ENCODE results near the gene NCK2.

NCK2 gene

GRCh38 chr2:105800953-105801635, 56.4 kb downstream of the NCK2 start:
- Histone ChIP-seq H3K27ac (ENCODE audit: low read depth, low read length, poor library complexity, severe bottlenecking) (no peak overlapping the region), H3K4me3 (ENCODE audit: low read depth, low read length, poor library complexity, severe bottlenecking) (no peak overlapping the region), H3K9me3 (ENCODE audit: low read length) (no peaks in the 10 kb centered on the region), H3F3A (ENCODE audit: insufficient read depth, low read length) (no peaks in the 10 kb centered on the region), H2AFZ (ENCODE audit: low read length) (no peak overlapping the region), H3K27me3 (ENCODE audit: insufficient read depth, low read length) (no peaks in the 10 kb centered on the region), H4K20me1 (ENCODE audit: insufficient read depth, low read length) (no peaks in the 10 kb centered on the region), H3K79me2 (ENCODE audit: insufficient read depth, low read length) (no peaks in the 10 kb centered on the region), H3K9ac (ENCODE audit: low read length) (no peak overlapping the region), H3K36me3 (ENCODE audit: insufficient read depth, low read length) (no peaks in the 10 kb centered on the region), H3K4me2 (ENCODE audit: low read length) (no peak overlapping the region), H3K9me2 (ENCODE audit: low read depth, low read length) (no peaks in the 10 kb centered on the region), H3K4me1 (ENCODE audit: insufficient read depth, low read length, severe bottlenecking) (peaks cover 6% of the 10 kb centered on the region)
- TF ChIP-seq EZH2 (IDR thresholded peaks at IDR 0.05; ENCODE audit: borderline replicate concordance, low read length), result no peak
- TF ChIP-seq CTCF (IDR thresholded peaks at IDR 0.05; ENCODE audit: low read length), result no peak

GRCh38 chr2:105801961-105802360, 57.2 kb downstream of the NCK2 start:
- Histone ChIP-seq H3K4me2 (ENCODE audit: low read length) (no peak overlapping the region), H3K9me2 (ENCODE audit: low read depth, low read length) (no peaks in the 10 kb centered on the region), H3K36me3 (ENCODE audit: insufficient read depth, low read length) (no peaks in the 10 kb centered on the region), H3K4me3 (ENCODE audit: low read depth, low read length, poor library complexity, severe bottlenecking) (no peak overlapping the region), H4K20me1 (ENCODE audit: insufficient read depth, low read length) (no peaks in the 10 kb centered on the region), H3F3A (ENCODE audit: insufficient read depth, low read length) (no peaks in the 10 kb centered on the region), H3K4me1 (ENCODE audit: insufficient read depth, low read length, severe bottlenecking) (peaks cover 6% of the 10 kb centered on the region), H3K9me3 (ENCODE audit: low read length) (no peaks in the 10 kb centered on the region), H3K79me2 (ENCODE audit: insufficient read depth, low read length) (no peaks in the 10 kb centered on the region), H2AFZ (ENCODE audit: low read length) (no peak overlapping the region), H3K9ac (ENCODE audit: low read length) (no peak overlapping the region), H3K27me3 (ENCODE audit: insufficient read depth, low read length) (no peaks in the 10 kb centered on the region), H3K27ac (ENCODE audit: low read depth, low read length, poor library complexity, severe bottlenecking) (no peak overlapping the region)
- TF ChIP-seq CTCF (IDR thresholded peaks at IDR 0.05; ENCODE audit: low read length) (no peak), EZH2 (IDR thresholded peaks at IDR 0.05; ENCODE audit: borderline replicate concordance, low read length) (no peak)

- Histone ChIP-seq H3K4me2 (ENCODE audit: low read length) (no peak overlapping the region), H4K20me1 (ENCODE audit: insufficient read depth, low read length) (no peaks in the 10 kb centered on the region), H3F3A (ENCODE audit: insufficient read depth, low read length) (no peaks in the 10 kb centered on the region), H3K4me3 (ENCODE audit: low read depth, low read length, poor library complexity, severe bottlenecking) (no peak overlapping the region), H3K4me1 (ENCODE audit: insufficient read depth, low read length, severe bottlenecking) (peaks cover 3% of the 10 kb centered on the region), H3K27ac (ENCODE audit: low read depth, low read length, poor library complexity, severe bottlenecking) (no peak overlapping the region), H3K27me3 (ENCODE audit: insufficient read depth, low read length) (no peaks in the 10 kb centered on the region), H3K9me3 (ENCODE audit: low read length) (no peaks in the 10 kb centered on the region), H3K79me2 (ENCODE audit: insufficient read depth, low read length) (no peaks in the 10 kb centered on the region), H2AFZ (ENCODE audit: low read length) (no peak overlapping the region), H3K36me3 (ENCODE audit: insufficient read depth, low read length) (no peaks in the 10 kb centered on the region), H3K9ac (ENCODE audit: low read length) (no peak overlapping the region), H3K9me2 (ENCODE audit: low read depth, low read length) (no peaks in the 10 kb centered on the region)
- TF ChIP-seq EZH2 (IDR thresholded peaks at IDR 0.05; ENCODE audit: borderline replicate concordance, low read length), result no peak
- TF ChIP-seq CTCF (IDR thresholded peaks at IDR 0.05; ENCODE audit: low read length), result no peak
These were observed 57.9 kb downstream of the NCK2 start for GRCh38 chr2:105802587-105802986.
